ENCODE results near the gene C17orf107.
A peak's percentile ranks its signal among the peaks of the same experiment; 100 is the strongest.

DNA sequence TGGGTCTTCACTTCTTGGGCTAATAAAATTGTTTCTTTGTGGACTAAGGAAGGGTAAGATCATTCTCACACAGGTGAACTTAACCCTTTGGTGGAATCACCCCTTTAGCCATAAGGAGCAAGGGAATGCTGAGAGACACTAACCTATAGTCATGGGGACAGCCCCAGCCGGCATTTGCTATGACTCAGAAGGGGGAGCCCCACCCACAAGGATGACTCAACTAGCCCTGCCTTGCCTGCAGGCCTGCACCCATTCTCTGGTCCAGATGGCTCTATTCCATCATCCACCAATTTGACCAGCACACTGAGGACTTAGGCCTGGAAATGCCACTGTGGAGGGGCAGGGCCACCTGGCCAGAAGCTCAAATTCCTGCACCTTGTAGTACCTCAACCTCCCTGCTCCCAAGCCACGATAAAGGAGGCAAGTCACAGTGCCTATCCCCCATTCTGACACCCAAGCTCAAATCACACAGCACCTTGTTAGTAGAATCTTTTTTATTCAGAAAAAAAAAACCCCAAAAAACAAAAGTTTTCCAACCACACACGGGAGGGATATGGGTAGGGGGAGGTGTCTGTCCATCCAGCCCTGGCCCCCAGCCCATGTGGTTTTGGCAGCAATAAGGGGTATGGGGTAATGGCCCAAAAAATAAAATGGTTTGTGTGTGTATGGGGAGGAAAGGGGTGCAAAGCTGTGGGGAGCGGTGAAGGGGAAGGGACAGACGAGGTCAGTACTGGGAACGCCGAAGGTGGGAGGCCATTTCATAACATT is 46.0 kb downstream of the C17orf107 start:
- TF ChIP-seq CTCF (IDR thresholded peaks at IDR 0.05 in 2 of 3, conservative IDR thresholded peaks at IDR 0.05 in 1 of 3; ENCODE audit: borderline replicate concordance in 1 of 3, insufficient read depth in 1 of 3, low read depth in 2 of 3, low read length in 2 of 3) (no peak), EZH2 (IDR thresholded peaks at IDR 0.05) (no peak), POLR2AphosphoS5 (IDR thresholded peaks at IDR 0.05; ENCODE audit: low read depth, low read length) (peak; percentile 63; the same call in 1 of the 2 replicates), SP1 (IDR thresholded peaks at IDR 0.05; ENCODE audit: low read depth) (peak; percentile 78)
